GM18499 (cell line): ENCODE data around the gene DIAPH2.
"Not testable (repeated sequence)": the region's sequence is repeated elsewhere in the genome, so short reads cannot be mapped to it uniquely, and the experiment has no call there.

Experiments used
- ATAC-seq: cut with Tn5 transposase; IDR thresholded peaks from one replicate; pipeline ENCODE4 v1.9.1; 2021; ENCODE audit warnings: moderate number of reproducible peaks; ENCODE audit not compliant: insufficient read depth, unreplicated experiment

The DIAPH2 gene

GRCh38 chrX:96714393-96714792, 29.8 kb downstream of the DIAPH2 start:
- not testable (repeated sequence) for ATAC-seq

- ATAC-seq = no peak
Observed at GRCh38 chrX:96715481-96715880, 30.8 kb downstream of the DIAPH2 start.

- no peak for ATAC-seq
Observed at GRCh38 chrX:96719161-96719875, 34.7 kb downstream of the DIAPH2 start.

GRCh38 chrX:96721354-96721753, 36.7 kb downstream of the DIAPH2 start:
- peak; percentile 99 for ATAC-seq

- no peak for ATAC-seq
Observed at GRCh38 chrX:96722781-96723180, 38.1 kb downstream of the DIAPH2 start.

- no peak for ATAC-seq
Observed at GRCh38 chrX:96729053-96729452, 44.4 kb downstream of the DIAPH2 start.

GRCh38 chrX:96729868-96730643, 45.4 kb downstream of the DIAPH2 start:
- ATAC-seq = no peak

- not testable (repeated sequence) for ATAC-seq
Observed at GRCh38 chrX:96731000-96731399, 46.4 kb downstream of the DIAPH2 start.

- no peak for ATAC-seq
Observed at GRCh38 chrX:96743367-96744073, 58.9 kb downstream of the DIAPH2 start.

GRCh38 chrX:96752781-96753180, 68.1 kb downstream of the DIAPH2 start:
- ATAC-seq = no peak

GRCh38 chrX:96753230-96753629, 68.6 kb downstream of the DIAPH2 start:
- ATAC-seq = no peak

- no peak for ATAC-seq
Observed at GRCh38 chrX:96756491-96756890, 71.8 kb downstream of the DIAPH2 start.

- no peak for ATAC-seq
Observed at GRCh38 chrX:96761566-96761965, 76.9 kb downstream of the DIAPH2 start.

- no peak for ATAC-seq
Observed at GRCh38 chrX:96763608-96764007, 79.0 kb downstream of the DIAPH2 start.

- no peak for ATAC-seq
Observed at GRCh38 chrX:96764864-96765263, 80.2 kb downstream of the DIAPH2 start.

- ATAC-seq = no peak
Observed at GRCh38 chrX:96770315-96770714, 85.7 kb downstream of the DIAPH2 start.

GRCh38 chrX:96771486-96771885, 86.8 kb downstream of the DIAPH2 start:
- no peak for ATAC-seq

- no peak for ATAC-seq
Observed at GRCh38 chrX:96774116-96774515, 89.5 kb downstream of the DIAPH2 start.

- no peak for ATAC-seq
Observed at GRCh38 chrX:96776966-96777365, 92.3 kb downstream of the DIAPH2 start.

GRCh38 chrX:96791559-96791958, 106.9 kb downstream of the DIAPH2 start:
- ATAC-seq = no peak

GRCh38 chrX:96792047-96792446, 107.4 kb downstream of the DIAPH2 start:
- ATAC-seq = no peak
